Small intestine (tissue), 7 donors: Measurements from ENCODE around the gene SLC41A3. TPM values are rescaled to one million over a fixed set of nuclear protein-coding genes. Genes with fewer than 3 reads are reported as not detected.
A peak's percentile ranks its signal among the peaks of the same experiment; 100 is the strongest.
"Not testable (repeated sequence)": the region's sequence is repeated elsewhere in the genome, so short reads cannot be mapped to it uniquely, and the experiment has no call there.

Experiments
- DNase-seq, 2 donors: peaks; one replicate each; pipeline versions ENCODE4 v3.0.0 to v3.0.0-alpha.2; 2013
- FAIRE-seq: peaks from 2 replicates; lab custom pipeline; 2012; peaks lifted over from hg19 to GRCh38; lab: Jason Lieb, UNC
- H3K27ac ChIP-seq, 3 donors: one replicate each; pipeline ENCODE4 v1.5.1; 2013; ENCODE audit warnings: low read length in 2 of 3, mild to moderate bottlenecking in 2 of 3, control low read depth in 1 of 3, inconsistent platforms in 1 of 3, low read depth in 1 of 3, moderate library complexity in 1 of 3
- H3K27me3 ChIP-seq, 3 donors: one replicate each; pipeline ENCODE4 v1.6.1; 2013; ENCODE audit warnings: low read length in 3 of 3, inconsistent platforms in 1 of 3; ENCODE audit not compliant: control insufficient read depth in 3 of 3, insufficient read depth in 3 of 3
- H3K36me3 ChIP-seq, 3 donors: one replicate each; pipeline ENCODE4 v1.6.1; 2013; ENCODE audit warnings: low read length in 3 of 3, inconsistent platforms in 1 of 3, low read depth in 1 of 3, mild to moderate bottlenecking in 1 of 3, moderate library complexity in 1 of 3; ENCODE audit not compliant: control insufficient read depth in 3 of 3, insufficient read depth in 2 of 3
- H3K4me1 ChIP-seq, 3 donors: one replicate each; pipeline ENCODE4 v1.6.1; 2013; ENCODE audit warnings: low read length in 2 of 3, inconsistent platforms in 1 of 3, low read depth in 1 of 3, mild to moderate bottlenecking in 1 of 3, moderate library complexity in 1 of 3; ENCODE audit not compliant: control insufficient read depth in 3 of 3, insufficient read depth in 2 of 3
- H3K4me3 ChIP-seq, 3 donors: one replicate each; pipeline ENCODE4 v1.5.1; 2013; ENCODE audit warnings: low read length in 3 of 3, control low read depth in 1 of 3, inconsistent platforms in 1 of 3, low read depth in 1 of 3, mild to moderate bottlenecking in 1 of 3, moderate library complexity in 1 of 3
- H3K9me3 ChIP-seq, 2 donors: one replicate each; pipeline ENCODE4 v1.6.1; 2013; ENCODE audit warnings: low read depth in 1 of 2, low read length in 1 of 2; ENCODE audit not compliant: control insufficient read depth in 2 of 2, insufficient read depth in 1 of 2
- WGBS, 3 donors: extraction: QIAGEN DNeasy Blood & Tissue Kit; methylation state at CpG; one replicate each; pipeline ENCODE4 v1.1.7; 2013; 5-methylcytosine and 5-hydroxymethylcytosine counted together
- polyA plus RNA-seq, 4 donors: library from polyadenylated mRNA; stranded (reverse) in 3 of 4; unstranded in 1 of 4; fragments of 200-250 nt in 3 of 4; fragments of 120-200 nt in 1 of 4; gene quantifications; one replicate each; pipeline versions ENCODE4 v1.2.1 to v1.2.3, GENCODE V29; 2013
- donor health status: healthy with polysubstance abuse.
- donor health status: control.
- donor health status: control.
- donor health status: Bipolar disorder and iron deficiency.
- donor health status: healthy.

Gene SLC41A3
- polyA plus RNA-seq, 4 donors = 31.4 to 46.1 (median 36.3) TPM

- Histone ChIP-seq H3K4me1 (no peaks in the 10 kb centered on the region), H3K36me3 (peaks cover 0 to 2% (median 0%) of the 10 kb centered on the region in 3 donors), H3K27ac (no peak overlapping the region), H3K27me3 (no peaks in the 10 kb centered on the region), H3K4me3 (no peak overlapping the region), H3K9me3 (no peaks in the 10 kb centered on the region)
- DNase-seq = peak; percentile 9 to 16
- no peak for FAIRE-seq
- 77 to 83% (median 81%) methylated on average over 5 of the region's 5 CpGs for WGBS, 3 donors
These were observed 34.5 kb downstream of the SLC41A3 start for GRCh38 chr3:126049289-126050049.

- 66 to 80% (median 77%) methylated on average over 4 of the region's 4 CpGs for WGBS, 3 donors
- no peak for DNase-seq
These were observed 43.5 kb downstream of the SLC41A3 start for GRCh38 chr3:126040386-126040785.

GRCh38 chr3:126039870-126040269 is 44.1 kb downstream of the SLC41A3 start:
- Histone ChIP-seq H3K36me3 (peaks cover 0 to 10% (median 2%) of the 10 kb centered on the region in 3 donors), H3K9me3 (peaks cover 0 to 12% of the 10 kb centered on the region in 2 donors), H3K4me1 (no peaks in the 10 kb centered on the region), H3K4me3 (no peak overlapping the region), H3K27me3 (no peaks in the 10 kb centered on the region), H3K27ac (no peak overlapping the region)
- DNase-seq (no peak), FAIRE-seq (no peak)
- WGBS, 3 donors = 48 to 79% (median 77%) methylated on average over 2 of the region's 2 CpGs

More at GRCh38 chr3:126040386-126040785, 43.5 kb downstream of the SLC41A3 start:
- H3K4me3 ChIP-seq = no peak overlapping the region
- FAIRE-seq = no peak
- H3K9me3 ChIP-seq = peaks cover 0 to 12% of the 10 kb centered on the region in 2 donors
- no peaks in the 10 kb centered on the region for H3K27me3 ChIP-seq
- no peak overlapping the region for H3K27ac ChIP-seq
- H3K36me3 ChIP-seq = peaks cover 0 to 8% (median 2%) of the 10 kb centered on the region in 3 donors
- H3K4me1 ChIP-seq = no peaks in the 10 kb centered on the region

GRCh38 chr3:126038791-126039190 is 45.1 kb downstream of the SLC41A3 start:
- not testable (repeated sequence) for H3K27me3 ChIP-seq, H3K27ac ChIP-seq, FAIRE-seq, H3K4me1 ChIP-seq, H3K4me3 ChIP-seq, DNase-seq
- peaks cover 0 to 12% of the 10 kb centered on the region in 2 donors for H3K9me3 ChIP-seq
- WGBS, 3 donors = 78 to 96% (median 94%) methylated on average over 2 of the region's 2 CpGs
- peaks cover 0 to 13% (median 2%) of the 10 kb centered on the region in 3 donors for H3K36me3 ChIP-seq

GRCh38 chr3:126036056-126036549 is 47.8 kb downstream of the SLC41A3 start:
- H3K36me3 ChIP-seq = peaks cover 0 to 34% (median 2%) of the 10 kb centered on the region in 3 donors
- DNase-seq (no peak), FAIRE-seq (no peak)
- peaks cover 0 to 7% of the 10 kb centered on the region in 2 donors for H3K9me3 ChIP-seq
- H3K27me3 ChIP-seq = no peaks in the 10 kb centered on the region
- no peak overlapping the region for H3K4me3 ChIP-seq
- 96 to 98% (median 97%) methylated on average over 10 of the region's 10 CpGs for WGBS, 3 donors
- H3K27ac ChIP-seq = no peak overlapping the region
- H3K4me1 ChIP-seq = no peaks in the 10 kb centered on the region

- H3K27ac ChIP-seq = no peak overlapping the region
- no peaks in the 10 kb centered on the region for H3K4me1 ChIP-seq
- H3K4me3 ChIP-seq = no peak overlapping the region
- 95 to 96% (median 96%) methylated on average over 12 of the region's 12 CpGs for WGBS, 3 donors
- FAIRE-seq = no peak
- peaks cover 0 to 7% of the 10 kb centered on the region in 2 donors for H3K9me3 ChIP-seq
- no peaks in the 10 kb centered on the region for H3K27me3 ChIP-seq
- no peak for DNase-seq
- H3K36me3 ChIP-seq = peaks cover 0 to 34% (median 2%) of the 10 kb centered on the region in 3 donors
These were observed 48.4 kb downstream of the SLC41A3 start for GRCh38 chr3:126035362-126036050.

- Histone ChIP-seq H3K4me3 (no peak overlapping the region), H3K36me3 (peaks cover 0 to 32% (median 2%) of the 10 kb centered on the region in 3 donors), H3K27me3 (no peaks in the 10 kb centered on the region), H3K27ac (no peak overlapping the region), H3K4me1 (no peaks in the 10 kb centered on the region), H3K9me3 (peaks cover 0 to 7% of the 10 kb centered on the region in 2 donors)
- FAIRE-seq = no peak
- DNase-seq = no peak
- 70 to 77% (median 75%) methylated on average over 11 of the region's 11 CpGs for WGBS, 3 donors
These were observed 49.2 kb downstream of the SLC41A3 start for GRCh38 chr3:126034481-126035361.
